RWPE1 (cell line): ENCODE data around the gene SOCS1.
"Not testable (repeated sequence)": the region's sequence is repeated elsewhere in the genome, so short reads cannot be mapped to it uniquely, and the experiment has no call there.

Experiments
- CTCF ChIA-PET: fragments of 350-600 bp; sonication (Branson Sonifier 250); formaldehyde crosslinking; extraction: SDS; loops from one replicate; lab custom pipeline; 2021; lab: Yijun Ruan, JAX
- POLR2A ChIA-PET: fragments of 400-600 bp; formaldehyde crosslinking; extraction: SDS; loops from one replicate; lab custom pipeline; 2020; ENCODE audit warnings: antibody characterized with exemption; ENCODE audit not compliant: low non-redundant PET; lab: Yijun Ruan, JAX
- DNase-seq: peaks from one replicate; pipeline ENCODE4 v3.0.0; 2012; ENCODE audit warnings: low spot score
- H3K27ac ChIP-seq: fragments of 450-650 bp; 2 replicates; pipeline ENCODE4 v1.5.1; 2017
- TF ChIP-seq, protein P1 (sequence below): fragments of 450-650 bp; conservative IDR thresholded peaks from 2 replicates; pipeline ENCODE4 v1.5.1; 2017; ENCODE audit warnings: low read depth, mild to moderate bottlenecking

The SOCS1 gene

DNA sequence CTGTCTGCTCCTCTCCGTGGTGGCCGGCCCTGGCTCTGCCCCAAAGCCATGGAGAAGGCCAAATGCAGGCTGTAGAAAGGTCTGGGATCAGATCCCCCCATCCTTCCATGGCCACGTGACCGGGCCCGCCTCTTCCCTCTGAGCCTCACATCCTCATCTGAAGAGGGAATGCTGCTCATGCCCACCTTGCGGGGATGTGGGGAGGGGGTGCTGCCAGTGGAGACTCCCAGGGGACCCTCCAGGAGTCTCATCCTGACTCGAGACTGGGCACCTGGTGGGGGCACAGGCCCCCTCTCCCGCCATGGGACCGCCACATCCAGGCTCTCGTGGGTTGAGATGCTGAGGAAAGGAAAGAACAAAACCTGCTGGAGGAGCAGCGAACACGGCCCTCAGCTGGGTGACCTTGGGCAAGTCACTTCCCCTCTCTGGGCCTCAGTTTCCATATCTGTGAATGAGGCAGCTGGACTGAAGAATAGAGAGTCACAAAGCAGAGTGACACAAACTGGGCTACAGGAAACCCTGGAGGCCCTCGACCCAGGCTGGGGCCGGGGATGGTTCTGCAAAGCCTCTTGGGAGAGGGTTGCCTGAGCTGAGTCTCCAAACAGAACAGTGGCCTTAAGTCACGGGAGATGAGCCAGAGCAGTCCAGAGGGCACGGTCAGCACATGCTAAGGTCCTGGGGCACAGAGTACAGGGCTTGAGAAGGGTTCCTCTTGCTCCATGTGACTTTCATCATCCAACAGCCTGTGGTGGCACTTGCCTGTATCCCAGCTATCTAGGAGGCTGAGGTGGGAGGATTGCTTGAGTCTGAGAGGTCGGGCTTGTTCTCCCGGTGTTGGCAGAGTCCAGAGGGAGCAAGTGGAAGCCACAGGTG lies 30.1 kb downstream of the SOCS1 start:
- ChIA-PET POLR2A (no interaction called here), CTCF (interaction anchor here (0.9 kb wide), 1 partner anchor 25 kb away, joined by 3 read pairs; no protein-coding TSS in a partner anchor)
- DNase-seq: no peak
- TF ChIP-seq, protein P1, sequence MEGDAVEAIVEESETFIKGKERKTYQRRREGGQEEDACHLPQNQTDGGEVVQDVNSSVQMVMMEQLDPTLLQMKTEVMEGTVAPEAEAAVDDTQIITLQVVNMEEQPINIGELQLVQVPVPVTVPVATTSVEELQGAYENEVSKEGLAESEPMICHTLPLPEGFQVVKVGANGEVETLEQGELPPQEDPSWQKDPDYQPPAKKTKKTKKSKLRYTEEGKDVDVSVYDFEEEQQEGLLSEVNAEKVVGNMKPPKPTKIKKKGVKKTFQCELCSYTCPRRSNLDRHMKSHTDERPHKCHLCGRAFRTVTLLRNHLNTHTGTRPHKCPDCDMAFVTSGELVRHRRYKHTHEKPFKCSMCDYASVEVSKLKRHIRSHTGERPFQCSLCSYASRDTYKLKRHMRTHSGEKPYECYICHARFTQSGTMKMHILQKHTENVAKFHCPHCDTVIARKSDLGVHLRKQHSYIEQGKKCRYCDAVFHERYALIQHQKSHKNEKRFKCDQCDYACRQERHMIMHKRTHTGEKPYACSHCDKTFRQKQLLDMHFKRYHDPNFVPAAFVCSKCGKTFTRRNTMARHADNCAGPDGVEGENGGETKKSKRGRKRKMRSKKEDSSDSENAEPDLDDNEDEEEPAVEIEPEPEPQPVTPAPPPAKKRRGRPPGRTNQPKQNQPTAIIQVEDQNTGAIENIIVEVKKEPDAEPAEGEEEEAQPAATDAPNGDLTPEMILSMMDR: no peak
- H3K27ac ChIP-seq: no peak overlapping the region

GRCh38 chr16:11224894-11225676 lies 30.9 kb downstream of the SOCS1 start:
- ChIA-PET CTCF (interaction anchor here (0.9 kb wide), 1 partner anchor 25 kb away, joined by 3 read pairs; no protein-coding TSS in a partner anchor), POLR2A (no interaction called here)
- DNase-seq: no peak
- TF ChIP-seq, protein P1: no peak
- no peak overlapping the region for H3K27ac ChIP-seq

- POLR2A ChIA-PET: no interaction called here
- DNase-seq: no peak
- CTCF ChIA-PET: no interaction called here
- no peak overlapping the region for H3K27ac ChIP-seq
- TF ChIP-seq, protein P1: no peak
Observed at GRCh38 chr16:11224096-11224893, 31.7 kb downstream of the SOCS1 start.

DNA sequence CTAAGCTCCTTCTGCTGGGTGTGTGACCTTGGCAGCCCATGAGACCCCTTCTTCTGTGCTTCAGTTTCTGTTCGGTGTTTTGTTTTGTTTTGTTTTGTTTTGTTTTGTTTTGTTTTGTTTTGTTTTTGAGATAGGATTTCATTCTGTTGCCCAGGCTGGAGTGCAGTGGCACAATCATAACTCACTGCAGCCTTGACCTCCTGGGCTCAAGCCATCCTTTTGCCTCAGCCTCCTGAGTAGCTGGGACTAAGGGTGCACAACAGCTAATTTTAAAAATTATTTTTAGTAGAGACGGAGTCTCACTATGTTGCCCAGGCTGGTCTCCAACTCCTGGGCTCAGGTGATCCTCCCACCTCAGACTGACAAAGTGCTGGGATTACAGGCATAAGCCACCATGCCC lies 35.5 kb downstream of the SOCS1 start:
- DNase-seq, POLR2A ChIA-PET, CTCF ChIA-PET, H3K27ac ChIP-seq: not testable (repeated sequence)

- CTCF ChIA-PET: interaction anchor here (0.6 to 1.6 kb wide), 2 partner anchors 12 to 570 kb away, joined by 4 to 12 read pairs; no protein-coding TSS in a partner anchor
- POLR2A ChIA-PET: no interaction called here
- H3K27ac ChIP-seq: no peak overlapping the region
- no peak for DNase-seq
- TF ChIP-seq, protein P1: no peak
Observed at GRCh38 chr16:11219178-11219577, 36.8 kb downstream of the SOCS1 start.

GRCh38 chr16:11218604-11218962 lies 37.4 kb downstream of the SOCS1 start:
- no peak overlapping the region for H3K27ac ChIP-seq
- TF ChIP-seq, protein P1: peak; percentile 29; the same call in 1 of the 2 replicates
- DNase-seq: no peak
- CTCF ChIA-PET: interaction anchor here (0.6 to 1.6 kb wide), 6 partner anchors 12 to 569 kb away, joined by 3 to 12 read pairs (median 4); no protein-coding TSS in a partner anchor
- POLR2A ChIA-PET: no interaction called here
